22Rv1 (cell line): ENCODE results near the gene MELTF.

Experiments
- CTCF ChIP-seq: fragments of 450-650 bp; IDR thresholded peaks from 2 replicates; pipeline ENCODE4 v1.5.1; 2017; ENCODE audit warnings: mild to moderate bottlenecking
- ZFX ChIP-seq: fragments of 450-650 bp; IDR thresholded peaks from 2 replicates; pipeline ENCODE4 v1.6.1; 2017; ENCODE audit warnings: antibody characterized with exemption, borderline replicate concordance

GRCh38 chr3:196969660-196970546 is 59.7 kb downstream of the MELTF start:
- TF ChIP-seq CTCF: peak; percentile 97
- TF ChIP-seq ZFX: no peak
